ENCODE measurements around the gene SURF2.
A peak's percentile ranks its signal among the peaks of the same experiment; 100 is the strongest.

SURF2 gene

DNA sequence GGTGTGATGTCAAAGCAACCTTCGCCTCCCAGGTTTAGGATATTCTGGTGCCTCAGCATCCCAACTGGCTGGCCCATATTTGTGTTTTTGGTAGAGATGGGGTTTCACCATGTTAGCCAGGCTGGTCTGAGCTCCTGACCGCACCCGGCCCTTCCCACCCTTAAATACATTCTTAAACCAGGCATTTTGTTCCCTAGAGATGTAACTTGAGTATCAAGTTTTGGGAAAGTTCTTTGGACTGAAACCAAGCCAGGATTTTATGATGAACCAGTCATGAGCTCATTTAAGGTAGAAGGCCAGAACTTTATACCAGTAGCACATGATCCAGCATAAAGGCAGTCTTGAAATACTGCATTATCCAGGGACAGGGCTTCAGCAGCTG, 4.8 kb upstream of the SURF2 start:
- in situ Hi-C loops (cut with HindIII; ENCODE audit: low sequenced_read_pairs) = no loop called here
- DNase-seq (ENCODE audit: low read depth) = no peak
- no peak overlapping the region for H3K4me3 ChIP-seq (ENCODE audit: low read depth, low read length)
- no peak for TF ChIP-seq CTCF (IDR thresholded peaks at IDR 0.05; ENCODE audit: low read depth, low read length, missing control alignments)

GRCh38 chr9:133351908-133352634, 4.3 kb upstream of the SURF2 start:
- no peak overlapping the region for H3K4me3 ChIP-seq (ENCODE audit: low read depth, low read length)
- no peak for DNase-seq (ENCODE audit: low read depth)
- peak; percentile 54 for TF ChIP-seq CTCF (IDR thresholded peaks at IDR 0.05; ENCODE audit: low read depth, low read length, missing control alignments)
- in situ Hi-C loops (cut with HindIII; ENCODE audit: low sequenced_read_pairs) = no loop called here

DNA sequence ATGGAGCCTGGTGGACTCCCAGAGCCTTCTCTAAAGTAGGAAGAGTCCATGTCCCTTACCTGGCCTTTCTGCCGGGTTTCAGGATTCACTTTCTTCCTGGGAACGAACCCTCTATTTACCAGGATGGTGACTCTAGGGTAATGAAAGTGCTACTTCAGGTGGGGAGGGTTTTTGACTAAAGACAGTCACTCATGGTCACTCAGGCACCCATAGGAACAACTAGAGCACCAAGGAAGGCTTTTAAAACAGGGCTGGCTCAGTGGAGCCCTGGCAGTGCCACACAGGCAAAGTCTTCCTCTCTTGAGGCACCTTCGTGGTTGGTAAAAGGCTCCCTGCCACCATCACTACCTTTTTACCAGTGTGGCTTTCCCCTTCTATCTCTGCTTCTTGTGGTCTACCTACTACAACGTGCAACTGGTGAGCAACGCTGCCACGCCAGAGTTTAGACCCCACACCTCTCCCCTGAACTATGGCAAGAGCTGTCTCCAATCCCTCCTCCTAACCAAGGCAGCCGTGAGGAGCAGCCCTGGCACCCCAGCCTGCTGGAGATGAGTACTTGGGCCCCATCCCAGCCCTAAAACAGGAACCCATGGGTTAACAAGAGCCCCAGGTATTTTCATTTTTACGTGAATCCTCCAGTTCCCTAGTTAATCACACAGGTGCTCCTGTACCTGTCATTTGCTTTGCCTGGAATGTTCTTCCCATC, 3.6 kb upstream of the SURF2 start:
- H3K4me3 ChIP-seq (ENCODE audit: low read depth, low read length) = no peak overlapping the region
- no peak for DNase-seq (ENCODE audit: low read depth)
- no peak for TF ChIP-seq CTCF (IDR thresholded peaks at IDR 0.05; ENCODE audit: low read depth, low read length, missing control alignments)
- in situ Hi-C loops (cut with HindIII; ENCODE audit: low sequenced_read_pairs) = no loop called here

DNA sequence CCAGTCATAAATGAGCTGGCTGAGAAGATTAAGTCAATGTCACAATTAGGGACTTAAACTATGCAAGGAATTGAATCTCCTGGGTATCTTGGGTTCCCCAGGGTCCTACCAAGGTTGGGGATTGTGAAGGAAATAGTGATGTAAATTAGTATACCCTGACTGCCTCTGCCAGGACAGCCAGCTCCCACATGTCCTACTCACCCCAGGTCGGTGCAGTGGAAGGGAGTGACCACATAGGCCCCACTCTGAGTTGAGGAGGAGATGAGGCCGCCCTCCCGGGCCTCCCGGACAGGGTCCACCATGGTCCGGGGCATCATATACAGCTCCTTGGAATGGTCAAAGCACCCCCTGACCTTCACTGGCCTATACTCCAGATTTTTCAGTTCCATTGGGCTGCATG, 2.8 kb upstream of the SURF2 start:
- DNase-seq (ENCODE audit: low read depth) = no peak
- in situ Hi-C loops (cut with HindIII; ENCODE audit: low sequenced_read_pairs) = no loop called here
- H3K4me3 ChIP-seq (ENCODE audit: low read depth, low read length) = no peak overlapping the region
- no peak for TF ChIP-seq CTCF (IDR thresholded peaks at IDR 0.05; ENCODE audit: low read depth, low read length, missing control alignments)

DNA sequence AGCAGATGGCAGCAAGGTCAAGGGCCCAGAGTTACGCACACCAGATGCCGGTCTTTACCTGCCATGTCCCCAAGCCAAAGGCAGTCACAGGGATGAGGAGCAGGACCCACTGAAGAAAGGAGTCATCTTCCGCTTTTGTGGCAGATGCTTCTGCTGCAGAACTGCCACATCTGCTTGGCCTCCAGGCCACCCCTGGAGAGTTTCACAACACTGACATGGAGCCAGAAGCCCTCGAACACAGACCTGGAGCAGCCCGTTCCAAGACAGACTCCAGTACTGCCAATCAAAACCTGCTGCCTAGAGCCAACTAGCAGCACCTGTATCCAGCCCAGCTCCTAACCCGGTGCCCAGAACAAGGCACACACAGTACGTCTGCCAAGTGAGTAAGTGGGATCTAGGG, 1.6 kb upstream of the SURF2 start:
- in situ Hi-C loops (cut with HindIII; ENCODE audit: low sequenced_read_pairs) = no loop called here
- no peak for DNase-seq (ENCODE audit: low read depth)
- H3K4me3 ChIP-seq (ENCODE audit: low read depth, low read length) = no peak overlapping the region
- no peak for TF ChIP-seq CTCF (IDR thresholded peaks at IDR 0.05; ENCODE audit: low read depth, low read length, missing control alignments)

GRCh38 chr9:133355881-133356357, 431 bp upstream of the SURF2 start:
- DNase-seq (ENCODE audit: low read depth) = no peak
- in situ Hi-C loops (cut with HindIII; ENCODE audit: low sequenced_read_pairs) = no loop called here
- TF ChIP-seq CTCF (IDR thresholded peaks at IDR 0.05; ENCODE audit: low read depth, low read length, missing control alignments) = no peak
- peak overlapping the region; percentile 76 for H3K4me3 ChIP-seq (ENCODE audit: low read depth, low read length)
